Ureter (tissue), 1 donor: ENCODE results near the gene DDX5. TPM values are rescaled to one million over a fixed set of nuclear protein-coding genes. Genes with fewer than 3 reads are reported as not detected.
"Not testable (repeated sequence)": the region's sequence is repeated elsewhere in the genome, so short reads cannot be mapped to it uniquely, and the experiment has no call there.

Experiments used
- DNase-seq: peaks from one replicate; pipeline ENCODE4 v3.0.0-alpha.2; 2020; ENCODE audit warnings: low spot score
- total RNA-seq: library from RNA; stranded (reverse); gene quantifications from one replicate; pipeline ENCODE4 v1.2.4, GENCODE V29; 2023
- donor health status: DM: yes; HTN: yes; CAD: no.

DDX5 gene
- total RNA-seq, 1 donor from 2014 or later: 1,008 TPM

GRCh38 chr17:64492481-64493109 is 13.5 kb downstream of the DDX5 start:
- no peak for DNase-seq

- no peak for DNase-seq
Observed at GRCh38 chr17:64491994-64492393, 14.1 kb downstream of the DDX5 start.

GRCh38 chr17:64491034-64491860 is 14.8 kb downstream of the DDX5 start:
- DNase-seq: no peak

- no peak for DNase-seq
Observed at GRCh38 chr17:64488301-64488700, 17.8 kb downstream of the DDX5 start.

GRCh38 chr17:64484380-64484779 is 21.7 kb downstream of the DDX5 start:
- DNase-seq: no peak

- DNase-seq: no peak
Observed at GRCh38 chr17:64480951-64481350, 25.1 kb downstream of the DDX5 start.

- no peak for DNase-seq
Observed at GRCh38 chr17:64477849-64478248, 28.2 kb downstream of the DDX5 start.

GRCh38 chr17:64472564-64472963 is 33.5 kb downstream of the DDX5 start:
- DNase-seq: no peak

GRCh38 chr17:64471440-64471839 is 34.6 kb downstream of the DDX5 start:
- no peak for DNase-seq

- no peak for DNase-seq
Observed at GRCh38 chr17:64470625-64471024, 35.5 kb downstream of the DDX5 start.

GRCh38 chr17:64466834-64467233 is 39.3 kb downstream of the DDX5 start:
- DNase-seq: not testable (repeated sequence)

GRCh38 chr17:64466019-64466735 is 39.9 kb downstream of the DDX5 start:
- DNase-seq: no peak

- DNase-seq: no peak
Observed at GRCh38 chr17:64461788-64462187, 44.3 kb downstream of the DDX5 start.

- DNase-seq: no peak
Observed at GRCh38 chr17:64460955-64461354, 45.1 kb downstream of the DDX5 start.

GRCh38 chr17:64459818-64460217 is 46.3 kb downstream of the DDX5 start:
- not testable (repeated sequence) for DNase-seq

- DNase-seq: no peak
Observed at GRCh38 chr17:64459284-64459747, 46.8 kb downstream of the DDX5 start.

GRCh38 chr17:64458756-64459155 is 47.3 kb downstream of the DDX5 start:
- no peak for DNase-seq

GRCh38 chr17:64457156-64457555 is 48.9 kb downstream of the DDX5 start:
- DNase-seq: no peak

- DNase-seq: no peak
Observed at GRCh38 chr17:64455993-64456885, 49.9 kb downstream of the DDX5 start.

GRCh38 chr17:64449545-64449944 is 56.5 kb downstream of the DDX5 start:
- no peak for DNase-seq
